Vagina (tissue), 2 donors: ENCODE measurements around the gene CIROP.

Source experiments
- POLR2A ChIP-seq, 2 donors: fragments of 450-650 bp; IDR thresholded peaks; one replicate each; pipeline ENCODE4 v1.6.1; 2017; ENCODE audit warnings: antibody characterized with exemption in 2 of 2, mild to moderate bottlenecking in 2 of 2, moderate library complexity in 2 of 2
- POLR2AphosphoS5 ChIP-seq, 2 donors: sonication (generic); formaldehyde crosslinking; IDR thresholded peaks; one replicate each; pipeline ENCODE4 v1.9.0; 2017; ENCODE audit warnings: antibody characterized with exemption in 2 of 2, mild to moderate bottlenecking in 2 of 2, low read depth in 1 of 2; ENCODE audit not compliant: insufficient read depth in 1 of 2
- TF ChIP-seq, protein P1 (sequence below), 3 experiments: fragments of 450-650 bp in 2 of 3; fragments of 200-600 bp in 1 of 3; sonication (generic) in 1 of 3; IDR thresholded peaks; one replicate each; pipeline ENCODE4 v1.5.1; 2017 to 2019; ENCODE audit warnings: antibody characterized with exemption in 3 of 3, mild to moderate bottlenecking in 2 of 3, moderate library complexity in 2 of 3

GRCh38 chr14:23115918-23116317 lies 11.1 kb upstream of the CIROP start:
- TF ChIP-seq POLR2A (IDR thresholded peaks at IDR 0.05): no peak
- TF ChIP-seq, protein P1, sequence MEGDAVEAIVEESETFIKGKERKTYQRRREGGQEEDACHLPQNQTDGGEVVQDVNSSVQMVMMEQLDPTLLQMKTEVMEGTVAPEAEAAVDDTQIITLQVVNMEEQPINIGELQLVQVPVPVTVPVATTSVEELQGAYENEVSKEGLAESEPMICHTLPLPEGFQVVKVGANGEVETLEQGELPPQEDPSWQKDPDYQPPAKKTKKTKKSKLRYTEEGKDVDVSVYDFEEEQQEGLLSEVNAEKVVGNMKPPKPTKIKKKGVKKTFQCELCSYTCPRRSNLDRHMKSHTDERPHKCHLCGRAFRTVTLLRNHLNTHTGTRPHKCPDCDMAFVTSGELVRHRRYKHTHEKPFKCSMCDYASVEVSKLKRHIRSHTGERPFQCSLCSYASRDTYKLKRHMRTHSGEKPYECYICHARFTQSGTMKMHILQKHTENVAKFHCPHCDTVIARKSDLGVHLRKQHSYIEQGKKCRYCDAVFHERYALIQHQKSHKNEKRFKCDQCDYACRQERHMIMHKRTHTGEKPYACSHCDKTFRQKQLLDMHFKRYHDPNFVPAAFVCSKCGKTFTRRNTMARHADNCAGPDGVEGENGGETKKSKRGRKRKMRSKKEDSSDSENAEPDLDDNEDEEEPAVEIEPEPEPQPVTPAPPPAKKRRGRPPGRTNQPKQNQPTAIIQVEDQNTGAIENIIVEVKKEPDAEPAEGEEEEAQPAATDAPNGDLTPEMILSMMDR (IDR thresholded peaks at IDR 0.05): no peak
- TF ChIP-seq POLR2AphosphoS5 (IDR thresholded peaks at IDR 0.05; ENCODE audit: insufficient read depth in 1 of 2, low read depth in 1 of 2): no peak
